ENCODE data around the gene MYO10.
"Not testable (repeated sequence)": the region's sequence is repeated elsewhere in the genome, so short reads cannot be mapped to it uniquely, and the experiment has no call there.

MYO10 gene

DNA sequence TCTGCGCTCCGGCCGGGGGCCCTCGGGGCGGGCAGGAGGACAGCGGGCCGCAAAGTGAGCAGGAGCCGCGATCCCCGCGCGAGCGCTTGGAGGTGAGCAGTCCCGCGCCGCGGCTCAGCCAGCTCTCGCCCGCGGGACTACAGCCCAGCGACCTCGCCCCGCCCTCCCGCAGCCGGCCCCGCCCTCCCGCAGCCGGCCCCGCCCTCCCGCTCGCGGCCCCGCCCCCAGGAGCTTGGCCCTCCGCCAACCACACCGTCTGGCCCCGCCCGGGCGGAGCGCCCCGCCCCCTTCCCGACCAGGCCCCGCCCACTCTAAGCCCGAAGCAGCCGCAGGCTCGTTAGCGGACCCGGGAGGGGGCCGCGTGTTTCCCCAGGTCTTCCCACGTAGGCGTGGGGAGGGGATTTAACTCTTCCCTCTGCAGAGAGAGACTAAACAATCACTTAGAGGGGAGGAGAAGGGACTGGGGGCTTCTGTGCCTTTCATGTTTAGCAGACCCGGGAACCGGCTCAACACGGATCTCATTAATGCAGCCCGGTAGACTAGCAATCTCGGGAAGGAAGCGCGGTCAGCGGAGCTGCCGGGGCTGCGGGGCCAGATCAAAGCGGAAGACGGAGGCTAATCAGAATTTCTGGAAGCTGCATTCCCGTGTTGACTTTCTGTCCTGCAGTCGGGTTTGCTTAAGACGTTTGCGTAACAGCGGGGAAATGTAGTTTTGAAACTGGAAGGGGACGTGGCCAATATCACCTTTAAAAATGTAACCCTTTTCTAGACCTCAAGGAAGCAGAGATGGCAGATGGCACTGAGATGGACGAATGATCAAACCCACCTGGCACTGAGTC is at the start of gene MYO10:
Gene MYO10, minus strand, starts transcription at position 139 of the 839 bp plus-strand sequence. CDS start 480 bp downstream, outside the sequence.
- DNase-seq, result peak; percentile 46

DNA sequence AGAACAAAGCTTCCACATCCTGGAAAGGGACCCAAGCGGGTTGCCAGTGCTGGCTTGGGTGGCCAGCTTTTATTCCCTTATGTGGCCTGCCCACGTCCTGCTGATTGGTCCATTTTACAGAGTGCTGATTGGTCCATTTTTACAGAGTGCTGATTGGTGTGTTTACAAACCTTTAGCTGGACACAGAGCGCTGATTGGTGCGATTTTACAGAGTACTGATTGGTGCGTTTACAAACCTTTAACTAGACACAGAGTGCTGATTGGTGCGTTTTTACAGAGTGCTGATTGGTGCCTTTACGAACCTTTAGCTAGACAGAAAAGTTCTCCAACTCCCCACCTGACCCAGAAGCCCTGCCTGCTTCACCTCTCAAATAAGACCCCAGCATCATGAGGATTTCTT is 49.2 kb upstream of the MYO10 start:
- not testable (repeated sequence) for DNase-seq

DNA sequence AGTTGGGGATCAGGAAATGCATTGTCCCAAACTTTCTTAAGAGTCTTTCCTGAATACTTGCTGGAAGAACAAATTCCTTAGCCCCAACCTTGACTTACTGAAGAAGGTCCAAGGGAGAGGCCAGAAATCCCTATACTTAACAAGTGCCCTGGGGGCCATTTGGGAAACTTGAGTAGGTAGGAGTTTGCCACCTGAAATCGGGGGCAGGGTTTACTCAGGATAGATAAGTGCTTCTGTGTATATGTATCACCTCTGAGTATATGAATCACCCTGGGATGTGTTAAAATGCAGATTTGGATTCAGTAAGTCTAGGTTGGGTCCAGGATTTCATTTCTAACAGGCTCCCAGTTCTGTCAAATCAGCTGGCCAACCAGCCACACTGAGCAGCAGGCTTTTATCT is 47.9 kb upstream of the MYO10 start:
- no peak for DNase-seq

DNA sequence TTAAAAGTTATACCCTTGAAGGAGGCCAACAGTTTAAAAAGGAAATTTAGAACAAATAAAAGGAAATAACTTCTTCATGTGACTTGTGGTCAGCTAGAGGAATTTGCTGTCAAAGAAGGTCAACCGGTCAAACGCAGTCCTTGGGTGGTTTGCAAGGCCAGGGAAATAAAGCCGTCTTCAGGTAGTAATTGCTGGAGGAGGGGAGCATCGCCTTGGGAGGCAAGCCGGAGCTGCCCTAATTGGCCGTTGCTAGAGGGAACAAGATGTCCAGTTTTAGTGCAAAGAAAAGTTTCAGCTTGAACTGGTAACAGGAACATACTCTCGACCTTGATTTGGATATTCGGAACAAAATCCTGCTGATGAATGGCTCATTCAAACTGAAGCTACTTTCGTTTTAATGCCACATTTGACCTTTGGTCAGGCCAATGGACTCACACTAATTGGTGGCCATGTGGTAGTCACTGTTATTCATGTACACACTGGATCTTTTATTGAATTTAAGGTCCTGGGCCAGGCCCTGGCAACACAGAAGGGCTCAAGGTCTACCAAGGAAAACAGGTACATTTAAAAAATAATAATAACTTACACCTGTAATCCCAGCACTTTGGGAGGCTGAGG is 47.0 kb upstream of the MYO10 start:
- no peak for DNase-seq

DNA sequence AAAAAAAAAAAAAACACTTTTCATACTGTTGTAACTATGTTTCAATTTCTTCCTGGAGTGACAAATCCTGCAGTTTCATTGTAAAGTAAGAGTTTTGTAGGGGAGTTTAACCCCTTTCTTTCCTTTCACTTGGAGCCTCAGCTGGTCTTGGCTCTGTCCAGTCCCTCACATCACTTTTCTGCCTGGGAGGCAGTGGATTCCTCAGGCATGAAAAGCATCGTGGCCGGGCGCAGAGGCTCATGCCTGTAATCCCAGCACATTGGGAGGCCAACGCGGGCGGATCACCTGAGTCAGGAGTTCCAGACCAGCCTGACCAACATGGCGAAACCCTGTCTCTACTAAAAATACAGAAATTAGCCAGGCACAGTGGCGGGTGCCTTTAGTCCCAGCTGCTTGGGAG is 45.6 kb upstream of the MYO10 start:
- DNase-seq, result no peak

DNA sequence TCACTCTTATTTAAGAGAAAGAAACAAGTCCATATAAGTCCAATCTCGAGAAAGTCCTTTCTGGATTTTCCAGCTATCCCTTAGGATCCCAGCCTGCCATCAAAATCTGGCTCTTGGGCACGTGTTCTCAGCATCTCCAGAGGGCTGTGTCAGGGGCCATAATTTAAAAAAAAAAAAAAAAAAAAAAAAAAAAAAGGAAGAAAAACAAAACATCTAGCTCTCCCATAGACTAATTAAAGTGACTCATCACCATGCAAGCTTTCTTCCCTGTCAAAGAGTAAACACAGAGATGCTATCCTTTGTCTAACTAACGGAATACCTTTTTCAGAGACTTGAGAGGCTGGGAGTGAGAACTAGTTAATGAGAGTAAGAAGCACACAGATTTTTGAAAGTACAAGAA is 44.9 kb upstream of the MYO10 start:
- no peak for DNase-seq

DNA sequence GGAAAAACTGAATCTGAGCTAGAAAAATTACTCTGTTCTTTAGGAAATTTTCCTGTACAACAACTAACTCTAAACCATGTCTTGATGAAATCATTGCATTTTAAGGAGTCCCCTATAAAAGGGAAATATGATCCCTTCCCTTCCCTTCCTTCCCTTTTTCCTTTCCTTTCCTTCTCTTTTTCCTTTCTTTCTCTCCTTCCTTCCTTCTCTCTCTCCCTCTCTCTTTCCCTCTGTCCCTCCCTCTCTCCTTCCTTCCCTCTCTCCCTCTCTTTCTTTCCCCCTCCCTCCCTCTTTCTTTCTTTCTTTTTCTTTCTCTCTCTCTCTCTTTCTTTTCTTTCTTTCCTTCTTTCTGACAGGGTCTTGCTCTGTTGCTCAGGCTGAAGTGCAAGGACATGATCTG is 42.2 kb upstream of the MYO10 start:
- DNase-seq, result no peak

DNA sequence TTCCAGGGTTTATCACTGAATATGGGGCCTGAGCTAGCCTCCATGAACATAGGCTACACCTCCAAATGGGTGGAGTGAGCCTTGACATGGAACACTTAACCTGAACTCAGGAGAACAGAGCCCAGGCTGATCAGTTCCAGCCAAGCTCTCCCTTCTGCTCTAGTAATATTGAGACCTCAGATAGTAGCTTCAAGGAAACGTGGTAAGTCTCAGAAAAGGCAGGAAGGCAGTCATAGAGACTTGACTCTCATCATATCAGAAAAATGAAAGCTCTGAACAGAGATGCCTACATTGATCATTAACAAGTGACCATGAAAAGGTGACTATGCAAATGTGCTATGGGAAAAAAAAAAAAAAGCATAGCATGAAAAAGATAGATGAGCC is 40.5 kb upstream of the MYO10 start:
- DNase-seq, result no peak

DNA sequence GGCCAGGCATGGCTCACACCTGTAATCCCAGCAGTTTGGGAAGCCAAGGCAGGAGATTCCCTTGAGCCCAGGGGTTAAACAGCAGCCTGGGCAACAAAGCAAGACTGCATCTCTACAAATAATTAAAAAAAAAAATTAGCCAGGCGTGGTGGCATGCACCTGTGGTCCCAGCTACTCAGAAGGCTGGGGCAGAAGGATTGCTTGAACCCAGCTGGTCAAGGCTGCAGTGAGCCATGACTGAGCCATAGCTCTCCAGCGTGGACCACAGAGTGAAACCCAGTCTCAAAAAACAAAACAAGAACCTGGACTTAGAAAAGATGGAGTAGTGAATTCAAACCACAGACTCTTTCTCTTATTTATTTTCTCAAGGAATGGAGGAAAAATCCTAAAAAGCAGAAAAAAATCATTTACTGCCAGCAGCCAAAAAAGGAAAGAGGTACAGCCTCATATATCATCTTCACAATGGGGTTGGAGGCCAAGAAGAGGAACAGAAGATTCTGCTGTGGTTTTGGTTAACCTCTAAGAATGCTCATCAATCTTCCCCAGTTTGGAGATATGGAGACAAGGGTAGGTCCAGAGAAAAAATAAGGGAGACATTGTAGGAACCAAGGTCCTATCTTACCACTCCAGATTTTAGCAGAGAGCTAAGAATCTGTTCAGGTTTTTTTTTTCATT is 40.0 kb upstream of the MYO10 start:
- DNase-seq, result no peak

DNA sequence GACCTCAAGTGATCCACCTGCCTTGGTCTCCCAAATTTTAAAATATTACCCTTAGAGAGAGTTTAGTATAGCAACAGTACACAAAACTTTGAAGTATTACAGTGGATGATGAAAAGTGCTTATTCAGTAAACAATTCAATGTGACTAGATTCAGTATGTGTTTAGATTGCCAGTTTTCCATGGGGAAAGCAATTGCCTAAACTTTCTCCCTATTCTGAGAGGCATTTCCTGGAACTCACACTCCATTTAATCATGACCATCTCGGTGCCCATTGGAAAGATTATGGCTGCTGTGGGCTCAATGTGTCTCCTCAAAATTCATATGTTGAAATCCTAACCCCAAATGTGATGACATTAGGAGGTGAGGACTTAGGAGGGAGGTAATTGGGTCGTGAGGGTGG is 38.9 kb upstream of the MYO10 start:
- no peak for DNase-seq

DNA sequence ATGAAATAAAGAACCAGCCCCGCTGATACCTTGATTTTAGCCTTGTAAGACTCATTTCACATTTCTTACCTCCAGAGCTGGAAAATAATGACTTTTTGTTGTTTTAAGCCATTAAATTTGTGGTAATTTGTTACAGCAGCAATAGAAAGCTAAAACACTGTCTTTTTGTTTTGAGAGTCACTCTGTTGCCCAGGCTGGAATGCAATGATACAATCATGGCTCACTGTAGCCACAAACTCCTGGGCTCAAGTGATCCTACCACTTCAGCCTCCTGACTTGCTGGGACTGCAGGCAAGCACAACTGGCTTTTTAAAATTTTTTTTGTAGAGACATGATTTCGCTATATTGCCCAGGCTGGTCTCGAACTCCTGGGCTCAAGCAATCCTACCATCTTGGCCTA is 34.7 kb upstream of the MYO10 start:
- DNase-seq, result no peak

DNA sequence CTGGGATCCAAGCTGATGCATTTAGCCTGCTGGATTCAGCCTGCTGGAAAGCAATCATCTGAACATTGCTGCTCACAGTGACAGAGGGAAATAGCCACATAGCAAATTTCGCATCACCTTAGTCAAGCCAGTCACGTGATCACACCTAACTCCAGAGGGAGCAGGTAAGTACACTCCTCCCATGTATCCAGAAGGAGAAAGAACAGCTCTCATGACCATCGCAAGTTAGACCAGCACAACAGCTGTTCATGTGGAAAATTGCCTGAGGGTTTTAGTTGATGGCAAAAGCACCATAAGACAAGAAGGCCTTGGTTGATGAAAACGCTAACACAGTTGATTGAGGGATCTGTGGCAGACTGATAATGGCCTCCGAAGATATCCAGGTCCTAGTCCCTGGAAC is 34.2 kb upstream of the MYO10 start:
- DNase-seq, result no peak

DNA sequence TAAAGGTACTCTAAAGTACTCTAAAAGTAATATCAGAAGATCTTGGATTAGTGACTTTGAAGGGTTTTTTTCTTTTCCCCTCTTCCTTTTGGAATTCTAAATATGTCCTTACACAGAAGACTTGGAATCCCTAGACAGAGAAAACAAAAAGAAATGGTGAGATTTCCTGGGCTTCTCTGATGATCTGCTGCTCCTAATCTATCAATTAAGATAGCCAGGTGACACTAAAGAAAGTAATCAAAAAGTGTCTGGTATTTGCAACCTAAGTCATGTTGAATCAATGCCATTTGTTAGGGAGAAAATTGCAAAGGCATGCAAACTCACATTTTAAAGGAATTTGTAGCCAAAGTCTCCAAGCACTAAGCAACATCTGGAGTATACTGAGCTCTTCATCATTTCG is 29.5 kb upstream of the MYO10 start:
- DNase-seq, result no peak

DNA sequence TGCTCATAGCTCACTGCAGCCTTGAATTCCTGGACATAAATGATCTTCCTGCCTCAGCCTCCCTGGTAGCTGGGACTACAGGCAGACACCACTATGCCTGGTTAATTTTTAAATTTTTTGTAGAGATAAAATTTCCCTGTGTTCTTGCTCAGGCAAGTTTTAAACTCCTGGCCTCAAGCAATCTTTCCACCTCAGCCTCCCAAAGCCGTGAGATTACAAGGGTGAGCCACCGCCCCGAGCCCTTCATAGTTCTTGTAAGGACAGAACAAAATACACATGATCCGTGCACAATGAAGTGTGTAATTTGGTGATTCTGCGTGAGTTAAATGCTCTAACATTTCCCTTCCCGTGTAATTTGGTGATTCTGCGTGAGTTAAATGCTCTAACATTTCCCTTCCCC is 27.7 kb upstream of the MYO10 start:
- no peak for DNase-seq

DNA sequence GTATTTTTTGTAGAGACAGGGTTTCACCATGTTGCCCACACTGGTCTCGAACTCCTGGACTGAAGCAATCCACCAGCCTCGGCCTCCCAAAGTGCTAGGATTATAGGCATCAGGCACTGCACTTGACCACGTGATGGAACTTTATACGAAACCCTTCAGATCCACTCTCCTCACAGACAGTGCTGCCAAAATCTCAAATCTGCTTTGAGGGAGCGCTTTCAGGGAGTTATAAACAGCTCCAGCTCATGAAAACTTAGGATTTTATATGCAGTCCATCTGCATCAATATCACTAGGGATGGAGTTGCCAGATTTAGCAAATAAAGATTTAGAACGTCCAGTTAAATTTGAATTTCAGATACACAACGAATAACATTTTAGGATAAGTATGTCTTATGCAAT is 25.0 kb upstream of the MYO10 start:
- DNase-seq, result no peak

DNA sequence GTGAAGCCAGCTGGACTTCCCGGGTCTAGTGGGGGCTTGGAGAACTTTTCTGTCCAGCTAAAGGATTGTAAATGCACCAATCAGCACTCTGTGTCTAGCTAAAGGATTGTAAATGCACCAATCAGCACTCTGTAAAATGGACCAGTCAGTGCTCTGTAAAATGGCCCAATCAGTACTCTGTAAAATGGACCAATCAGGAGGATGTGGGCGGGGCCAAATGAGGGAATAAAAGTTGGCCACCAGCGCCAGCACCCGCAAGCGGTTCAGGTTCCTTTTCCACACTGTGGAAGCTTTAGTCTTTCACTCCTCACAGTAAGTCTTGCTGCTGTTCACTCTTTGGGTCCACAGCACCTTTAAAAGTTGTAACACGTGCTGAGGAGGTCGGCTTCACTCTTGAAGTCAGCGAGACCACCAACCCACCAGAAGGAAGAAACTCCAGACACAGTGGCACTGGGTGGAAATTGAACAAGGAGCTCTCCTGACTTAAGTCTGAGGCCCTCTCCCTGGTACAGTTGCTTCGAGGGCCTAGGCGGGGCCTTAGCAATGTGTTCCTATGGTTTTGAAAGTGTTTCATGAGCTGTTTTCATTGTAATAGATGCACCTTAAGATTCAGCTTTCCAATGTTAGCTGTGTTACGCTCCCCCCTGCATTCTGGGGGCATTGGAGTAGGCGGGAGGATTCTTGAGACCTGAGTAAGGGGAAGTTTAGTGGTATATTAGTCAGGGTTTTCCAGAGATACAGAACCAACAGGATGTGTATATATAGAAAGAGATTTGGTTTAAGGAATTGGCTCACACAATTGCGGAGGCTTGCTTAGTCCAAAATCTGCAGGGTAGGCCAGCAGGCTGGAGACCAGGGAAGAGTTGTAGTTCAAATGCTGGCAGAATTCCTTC is 21.5 kb upstream of the MYO10 start:
- no peak for DNase-seq

DNA sequence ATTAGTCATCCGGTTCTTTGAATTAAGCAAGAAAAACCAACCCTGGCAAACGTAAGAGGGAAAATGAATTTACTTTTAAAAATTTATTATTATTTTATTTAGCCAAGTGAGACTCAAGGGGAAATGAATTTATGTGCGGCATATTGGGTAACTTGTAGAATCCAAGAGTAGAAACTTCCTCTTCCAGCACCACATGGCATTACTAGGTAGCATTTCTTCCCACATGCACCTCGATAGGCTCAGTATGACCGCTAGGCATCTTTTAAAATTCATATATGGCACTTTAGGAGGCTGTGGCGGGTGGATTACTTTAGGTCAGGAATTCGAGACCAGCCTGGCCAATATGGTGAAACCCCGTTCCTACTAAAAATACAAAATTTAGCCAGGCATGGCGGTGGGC is 17.6 kb upstream of the MYO10 start:
- no peak for DNase-seq

DNA sequence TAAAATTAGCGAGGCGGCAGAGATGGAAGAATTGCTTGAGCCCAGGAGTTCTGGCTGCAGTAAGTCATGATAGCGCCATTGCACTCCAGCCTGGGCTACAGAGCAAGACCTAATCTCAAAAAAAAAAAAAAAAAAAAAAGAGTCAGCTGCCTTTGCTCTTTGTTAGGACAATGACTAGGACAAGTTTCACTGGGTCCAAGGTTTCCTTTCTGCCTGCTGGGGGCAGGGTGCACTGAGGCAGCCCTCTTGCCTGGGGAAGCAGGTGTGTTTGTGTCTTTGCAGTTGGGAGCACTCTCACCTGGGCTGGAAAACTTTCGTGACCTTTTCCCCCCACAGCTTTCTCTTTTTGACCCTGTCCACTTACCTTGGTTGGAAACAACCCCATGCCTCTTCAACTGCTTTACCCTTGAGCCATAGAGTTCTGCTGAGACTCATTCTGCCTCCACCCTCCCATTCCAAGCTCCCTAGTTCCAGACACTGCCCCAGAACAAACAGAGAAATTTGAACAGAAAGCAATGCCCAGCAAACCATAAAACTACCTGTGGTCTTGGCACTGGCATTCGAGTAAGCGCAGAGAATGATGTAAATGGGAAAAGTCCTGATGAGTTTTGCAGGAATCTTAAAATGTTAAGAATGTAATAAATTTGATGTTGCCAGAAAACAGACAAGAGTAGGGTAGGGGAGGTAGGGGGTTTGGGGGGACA is 17.0 kb upstream of the MYO10 start:
- no peak for DNase-seq

DNA sequence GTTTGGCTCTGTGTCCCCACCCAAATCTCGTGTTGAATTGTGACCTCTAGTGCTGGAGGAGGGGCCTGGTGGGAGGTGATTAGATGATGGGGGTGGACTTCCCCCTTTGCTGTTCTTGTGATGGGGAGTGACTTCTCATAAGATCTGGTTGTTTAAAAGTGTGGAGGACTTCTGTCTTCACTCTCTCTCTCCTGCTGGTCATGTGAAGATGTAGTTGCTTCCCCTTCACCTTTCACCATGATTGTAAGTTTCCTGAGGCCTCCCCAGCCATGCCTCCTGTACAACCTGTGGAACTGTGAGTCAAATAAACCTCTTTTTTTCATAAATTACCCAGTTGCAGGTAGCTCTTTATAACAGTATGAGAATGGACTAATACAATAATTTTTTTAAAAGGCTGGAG is 10.6 kb upstream of the MYO10 start:
- DNase-seq, result no peak

DNA sequence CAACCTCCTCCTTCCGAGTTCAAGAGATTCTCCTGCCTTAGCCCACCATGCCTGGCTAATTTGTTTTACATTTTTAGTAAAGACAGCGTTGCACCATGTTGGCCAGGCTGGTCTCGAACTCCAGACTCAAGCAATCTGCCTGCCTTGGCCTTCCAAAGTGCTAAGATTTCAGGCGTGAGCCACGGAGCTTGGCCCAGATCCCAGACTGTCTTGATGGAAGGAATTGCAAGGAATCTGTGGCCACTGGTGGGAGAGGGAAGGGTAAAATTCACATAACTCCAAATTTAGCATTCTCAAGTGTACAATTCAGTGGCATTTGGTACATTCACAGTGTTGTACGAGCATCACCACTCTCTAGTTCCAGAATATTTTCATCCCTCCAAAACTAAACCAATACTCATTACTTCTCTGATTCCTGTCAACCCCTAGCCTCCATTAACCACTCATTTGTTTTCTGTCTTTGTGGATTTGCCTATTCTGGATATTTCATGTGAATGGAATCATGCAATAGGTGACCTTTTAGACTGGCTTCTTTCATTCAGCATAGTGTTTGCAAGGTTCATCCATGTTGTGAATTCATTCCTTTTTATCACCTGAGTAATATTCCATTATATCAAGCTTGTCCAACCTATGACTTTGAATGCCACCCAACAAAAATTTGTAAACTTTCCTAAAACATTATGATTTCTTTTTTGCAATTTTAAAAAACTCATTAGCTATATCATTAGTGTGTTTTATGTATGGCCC is 8.9 kb upstream of the MYO10 start:
- no peak for DNase-seq

DNA sequence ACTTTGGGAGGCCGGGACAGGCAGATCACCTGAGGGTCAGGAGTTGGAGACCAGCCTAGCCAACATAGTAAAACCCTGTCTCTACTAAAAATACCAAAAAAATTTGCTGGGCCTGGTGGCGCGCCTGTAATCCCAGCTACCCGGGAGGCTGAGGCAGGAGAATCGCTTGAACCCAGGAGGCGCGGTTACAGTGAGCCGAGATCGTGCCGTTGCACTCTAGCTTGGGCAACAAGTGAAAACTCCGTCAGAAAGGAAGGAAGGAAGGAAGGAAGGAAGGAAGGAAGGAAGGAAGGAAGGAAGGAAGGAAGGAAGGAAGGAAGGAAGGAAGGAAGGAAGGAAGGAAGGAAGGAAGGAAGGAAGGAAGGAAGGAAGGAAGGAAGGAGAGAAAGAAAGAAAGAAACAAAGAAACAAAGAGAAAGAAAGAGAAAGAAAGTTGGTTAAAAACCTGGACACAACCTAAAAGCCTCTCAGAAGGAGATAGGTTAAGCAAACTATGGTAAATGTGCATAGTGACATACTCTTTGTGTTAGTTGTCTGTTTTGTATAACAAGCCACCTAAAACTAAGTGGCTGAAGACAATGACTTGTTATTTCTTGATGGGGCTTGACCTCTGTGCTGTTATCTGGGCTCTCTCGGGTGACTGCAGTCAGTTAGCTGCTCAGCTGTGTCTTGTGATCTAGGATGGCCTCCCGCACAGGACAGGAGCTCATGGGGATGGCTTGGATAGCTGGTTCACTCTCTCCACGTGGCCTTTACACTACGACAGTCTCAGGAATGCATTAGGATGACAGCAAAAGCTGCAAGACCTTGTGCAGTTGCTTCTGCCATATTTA is 8.0 kb upstream of the MYO10 start:
- no peak for DNase-seq

All from CD4-positive, alpha-beta T cell treated with Interleukin-17A for 4 hours (primary cell).